Endodermal cell (in vitro differentiated cells): ENCODE data around the gene FER1L5. TPM values are rescaled to one million over a fixed set of nuclear protein-coding genes. Genes with fewer than 3 reads are reported as not detected.

Source experiments
- DNase-seq: peaks from one replicate; pipeline ENCODE4 v3.0.0-alpha.2; 2017
- H3K27ac ChIP-seq: 2 replicates; pipeline ENCODE4 v1.5.1; 2013; ENCODE audit warnings: mild to moderate bottlenecking, low read depth, low read length, moderate library complexity
- H3K27me3 ChIP-seq: 2 replicates; pipeline ENCODE4 v1.6.1; 2013; ENCODE audit warnings: mild to moderate bottlenecking, low read length, moderate library complexity; ENCODE audit not compliant: insufficient read depth, control insufficient read depth, poor library complexity, severe bottlenecking
- H3K36me3 ChIP-seq: 2 replicates; pipeline ENCODE4 v1.7.0; 2013; ENCODE audit warnings: mild to moderate bottlenecking, low read length, moderate library complexity; ENCODE audit not compliant: control insufficient read depth, insufficient read depth
- H3K4me1 ChIP-seq: one replicate; pipeline ENCODE4 v1.7.0; 2013; ENCODE audit warnings: low read length; ENCODE audit not compliant: control insufficient read depth, insufficient read depth
- H3K4me3 ChIP-seq: 2 replicates; pipeline ENCODE4 v1.5.1; 2013; ENCODE audit warnings: mild to moderate bottlenecking, low read length, moderate library complexity
- H3K9ac ChIP-seq: 2 replicates; pipeline ENCODE4 v1.6.1; 2013; ENCODE audit warnings: mild to moderate bottlenecking, low read length, moderate library complexity; ENCODE audit not compliant: poor library complexity, severe bottlenecking; ENCODE audit errors: extremely low read depth
- H3K9me3 ChIP-seq: 2 replicates; pipeline ENCODE4 v1.6.1; 2013; ENCODE audit warnings: mild to moderate bottlenecking, low read length, moderate library complexity; ENCODE audit not compliant: control insufficient read depth
- H3K27ac Mint-ChIP-seq: 2 replicates; pipeline ENCODE4 v1.8.0; 2020; ENCODE audit warnings: mixed read lengths
- H3K27me3 Mint-ChIP-seq: 2 replicates; pipeline ENCODE4 v1.8.0; 2021; ENCODE audit warnings: mild to moderate bottlenecking, mixed read lengths; ENCODE audit not compliant: insufficient read depth
- H3K36me3 Mint-ChIP-seq: 2 replicates; pipeline ENCODE4 v1.8.0; 2020; ENCODE audit warnings: low read depth, mixed read lengths
- H3K4me1 Mint-ChIP-seq: 2 replicates; pipeline ENCODE4 v1.8.0; 2020; ENCODE audit warnings: mixed read lengths
- H3K4me3 Mint-ChIP-seq: 2 replicates; pipeline ENCODE4 v1.8.0; 2020; ENCODE audit warnings: mild to moderate bottlenecking, moderate library complexity, mixed read lengths
- H3K9me3 Mint-ChIP-seq: 2 replicates; pipeline ENCODE4 v1.8.0; 2020; ENCODE audit warnings: mild to moderate bottlenecking, mixed read lengths
- CTCF ChIP-seq: fragments of 200-600 bp; sonication (generic); conservative IDR thresholded peaks from 2 replicates; pipeline ENCODE4 v1.5.0; 2021; ENCODE audit warnings: antibody characterized with exemption, mild to moderate bottlenecking
- WGBS, 2 experiments: methylation state at CpG; one replicate each; pipeline versions ENCODE4 v1.1.5 to v1.1.7; 2013; ENCODE audit warnings: missing lambda C conversion rate in 2 of 2, mixed read lengths in 1 of 2; ENCODE audit not compliant: insufficient coverage in 1 of 2, insufficient read length in 1 of 2; 5-methylcytosine and 5-hydroxymethylcytosine counted together
- total RNA-seq, 2 donors: library from RNA; stranded (reverse); fragmentation: NEBNext Ultra II Directional in 1 of 2; extraction: Animal tissue kit (Norgen Biotek cat#: 25700) in 1 of 2; gene quantifications; 2 replicates in 1 of 2; 3 replicates in 1 of 2; pipeline ENCODE4 v1.2.1, GENCODE V29; 2021

The FER1L5 gene
- total RNA-seq, 2 donors from 2014 or later = 0.35 to 1.7 TPM

GRCh38 chr2:96710985-96711384 lies 68.4 kb downstream of the FER1L5 start:
- Mint-ChIP-seq H3K4me3 (no peak overlapping the region), H3K27ac (no peak overlapping the region), H3K27me3 (no peaks in the 10 kb centered on the region), H3K36me3 (peaks cover 80% of the 10 kb centered on the region), H3K4me1 (peaks cover 4% of the 10 kb centered on the region), H3K9me3 (peaks cover 13% of the 10 kb centered on the region)
- no peak for TF ChIP-seq CTCF
- Histone ChIP-seq H3K9me3 (peaks cover 9% of the 10 kb centered on the region), H3K4me1 (no peaks in the 10 kb centered on the region), H3K36me3 (peaks cover 71% of the 10 kb centered on the region), H3K4me3 (no peak overlapping the region), H3K27me3 (no peaks in the 10 kb centered on the region), H3K9ac (no peak overlapping the region), H3K27ac (no peak overlapping the region)
- DNase-seq = no peak
- WGBS, 2 experiments = 85 to 96% methylated on average over 3 of the region's 3 CpGs

- peaks cover 54% of the 10 kb centered on the region for H3K36me3 ChIP-seq
- no peaks in the 10 kb centered on the region for H3K27me3 ChIP-seq
- H3K27ac ChIP-seq = no peak overlapping the region
- H3K4me1 ChIP-seq = no peaks in the 10 kb centered on the region
- H3K9me3 Mint-ChIP-seq = no peaks in the 10 kb centered on the region
- no peaks in the 10 kb centered on the region for H3K27me3 Mint-ChIP-seq
- no peaks in the 10 kb centered on the region for H3K9me3 ChIP-seq
- no peak for DNase-seq
- H3K36me3 Mint-ChIP-seq = peaks cover 62% of the 10 kb centered on the region
- H3K27ac Mint-ChIP-seq = no peak overlapping the region
- H3K4me3 ChIP-seq = no peak overlapping the region
- peaks cover 4% of the 10 kb centered on the region for H3K4me1 Mint-ChIP-seq
- no peak for TF ChIP-seq CTCF
- WGBS, 2 experiments = 92 to 95% methylated on average over 2 to 5 of the region's 5 CpGs
- H3K4me3 Mint-ChIP-seq = no peak overlapping the region
- no peak overlapping the region for H3K9ac ChIP-seq
These were observed 73.1 kb downstream of the FER1L5 start for GRCh38 chr2:96715658-96716057.

GRCh38 chr2:96716388-96716787 lies 73.8 kb downstream of the FER1L5 start:
- DNase-seq = no peak
- Histone ChIP-seq H3K9me3 (no peaks in the 10 kb centered on the region), H3K27me3 (no peaks in the 10 kb centered on the region), H3K36me3 (peaks cover 47% of the 10 kb centered on the region), H3K4me1 (no peaks in the 10 kb centered on the region), H3K9ac (no peak overlapping the region), H3K4me3 (no peak overlapping the region), H3K27ac (no peak overlapping the region)
- no peak overlapping the region for H3K4me3 Mint-ChIP-seq
- H3K4me1 Mint-ChIP-seq = peaks cover 4% of the 10 kb centered on the region
- H3K27ac Mint-ChIP-seq = no peak overlapping the region
- no peaks in the 10 kb centered on the region for H3K27me3 Mint-ChIP-seq
- TF ChIP-seq CTCF = no peak
- peaks cover 59% of the 10 kb centered on the region for H3K36me3 Mint-ChIP-seq
- H3K9me3 Mint-ChIP-seq = no peaks in the 10 kb centered on the region
